HG02798 (cell line): ENCODE data around the gene LILRA6.

ENCODE experiments used
- ATAC-seq: cut with Tn5 transposase; IDR thresholded peaks from one replicate; pipeline ENCODE4 v1.9.1; 2021; ENCODE audit warnings: mild to moderate bottlenecking; ENCODE audit not compliant: unreplicated experiment, poor library complexity

Gene LILRA6

GRCh38 chr19:54190503-54191010 is 52.0 kb downstream of the LILRA6 start:
- peak; percentile 54 for ATAC-seq

- ATAC-seq, result peak; percentile 54
Observed at GRCh38 chr19:54189735-54190502, 52.7 kb downstream of the LILRA6 start.

- peak; percentile 15 for ATAC-seq
Observed at GRCh38 chr19:54189145-54189734, 53.4 kb downstream of the LILRA6 start, which contains the start of gene MBOAT7. Gene MBOAT7 (minus strand): TSS chr19:54189580. CDS start chr19:54188508, 1,072 bp downstream.

GRCh38 chr19:54188215-54188871 is 54.2 kb downstream of the LILRA6 start:
- ATAC-seq, result no peak

GRCh38 chr19:54186934-54187381 is 55.6 kb downstream of the LILRA6 start:
- no peak for ATAC-seq
